NCI-H82 treated with DMSO at 0.1 percent for 48 hours (cell line): ENCODE measurements around the gene HPX.

Experiments
- DNase-seq: peaks from one replicate; lab custom pipeline; 2025; ENCODE audit not compliant: unreplicated experiment; lab: John Stamatoyannopoulos, UW

The HPX gene

GRCh38 chr11:6459099-6459450, 18.3 kb upstream of the HPX start:
- DNase-seq = no peak

- no peak for DNase-seq
These were observed 17.7 kb upstream of the HPX start for GRCh38 chr11:6458352-6459098.

GRCh38 chr11:6457581-6458320, 17.0 kb upstream of the HPX start:
- no peak for DNase-seq

- DNase-seq = no peak
These were observed 15.7 kb upstream of the HPX start for GRCh38 chr11:6456361-6457073.

GRCh38 chr11:6455070-6455469, 14.3 kb upstream of the HPX start:
- no peak for DNase-seq

GRCh38 chr11:6453152-6453551, 12.4 kb upstream of the HPX start:
- no peak for DNase-seq

- DNase-seq = no peak
These were observed 11.4 kb upstream of the HPX start for GRCh38 chr11:6452219-6452618.

- DNase-seq = no peak
These were observed 7.8 kb upstream of the HPX start for GRCh38 chr11:6448574-6448973.

- DNase-seq = peak; percentile 6
These were observed 2.6 kb upstream of the HPX start for GRCh38 chr11:6443269-6444003.

- no peak for DNase-seq
These were observed 1.7 kb upstream of the HPX start for GRCh38 chr11:6442441-6442840.

- DNase-seq = peak; percentile 6
These were observed 1.7 kb downstream of the HPX start for GRCh38 chr11:6438979-6439571.

GRCh38 chr11:6437993-6438392, 2.8 kb downstream of the HPX start:
- no peak for DNase-seq

GRCh38 chr11:6437423-6437822, 3.4 kb downstream of the HPX start:
- DNase-seq = no peak

- DNase-seq = no peak
These were observed 6.7 kb downstream of the HPX start for GRCh38 chr11:6433998-6434660.

- no peak for DNase-seq
These were observed 8.9 kb downstream of the HPX start for GRCh38 chr11:6431861-6432260.

- DNase-seq = no peak
These were observed 13.3 kb downstream of the HPX start for GRCh38 chr11:6427516-6427915.

GRCh38 chr11:6420677-6421076, 20.1 kb downstream of the HPX start:
- no peak for DNase-seq

- DNase-seq = peak; percentile 7
These were observed 21.7 kb downstream of the HPX start, which contains the start of gene APBB1 for GRCh38 chr11:6419009-6419631. Gene APBB1 (minus strand): TSS chr11:6419094. CDS start chr11:6411347, 7,747 bp downstream.

- DNase-seq = no peak
These were observed 22.2 kb downstream of the HPX start for GRCh38 chr11:6418557-6419008.
